Ureter (tissue), 1 donor: ENCODE data around the gene CCDC9B. TPM values are rescaled to one million over a fixed set of nuclear protein-coding genes. Genes with fewer than 3 reads are reported as not detected.
A peak's percentile ranks its signal among the peaks of the same experiment; 100 is the strongest.

Experiments used
- DNase-seq: peaks from one replicate; pipeline ENCODE4 v3.0.0-alpha.2; 2020; ENCODE audit warnings: low spot score
- total RNA-seq: library from RNA; stranded (reverse); gene quantifications from one replicate; pipeline ENCODE4 v1.2.4, GENCODE V29; 2023
- donor health status: DM: yes; HTN: yes; CAD: no.

The CCDC9B gene
- total RNA-seq, 1 donor from 2014 or later = 56.5 TPM

- DNase-seq = no peak
Observed at GRCh38 chr15:40365624-40366456, 25.1 kb upstream of the CCDC9B start.

- no peak for DNase-seq
Observed at GRCh38 chr15:40365016-40365415, 24.3 kb upstream of the CCDC9B start.

- no peak for DNase-seq
Observed at GRCh38 chr15:40364251-40364650, 23.5 kb upstream of the CCDC9B start.

- DNase-seq = no peak
Observed at GRCh38 chr15:40363611-40364010, 22.9 kb upstream of the CCDC9B start.

- no peak for DNase-seq
Observed at GRCh38 chr15:40361640-40362039, 20.9 kb upstream of the CCDC9B start.

DNA sequence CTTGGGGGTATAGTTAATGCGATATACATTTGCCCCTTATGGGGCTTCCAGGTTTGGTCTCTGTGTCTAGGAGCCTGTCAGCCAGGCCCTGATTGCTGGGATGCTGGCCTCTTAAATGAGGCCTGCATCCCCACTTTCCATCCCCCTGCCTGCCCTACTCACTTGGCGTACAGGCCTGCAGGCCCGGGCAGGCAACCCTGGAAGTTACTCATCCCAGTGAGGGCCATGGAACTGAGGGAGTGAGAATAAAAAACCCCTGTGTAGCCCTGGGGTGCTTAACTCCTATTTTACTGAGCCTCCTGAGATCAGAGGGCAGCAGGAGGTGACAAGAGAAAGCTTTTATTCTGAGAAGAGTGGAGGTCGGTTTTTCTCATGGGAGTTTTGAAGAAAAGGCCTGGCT is 19.3 kb upstream of the CCDC9B start:
- DNase-seq = no peak

DNA sequence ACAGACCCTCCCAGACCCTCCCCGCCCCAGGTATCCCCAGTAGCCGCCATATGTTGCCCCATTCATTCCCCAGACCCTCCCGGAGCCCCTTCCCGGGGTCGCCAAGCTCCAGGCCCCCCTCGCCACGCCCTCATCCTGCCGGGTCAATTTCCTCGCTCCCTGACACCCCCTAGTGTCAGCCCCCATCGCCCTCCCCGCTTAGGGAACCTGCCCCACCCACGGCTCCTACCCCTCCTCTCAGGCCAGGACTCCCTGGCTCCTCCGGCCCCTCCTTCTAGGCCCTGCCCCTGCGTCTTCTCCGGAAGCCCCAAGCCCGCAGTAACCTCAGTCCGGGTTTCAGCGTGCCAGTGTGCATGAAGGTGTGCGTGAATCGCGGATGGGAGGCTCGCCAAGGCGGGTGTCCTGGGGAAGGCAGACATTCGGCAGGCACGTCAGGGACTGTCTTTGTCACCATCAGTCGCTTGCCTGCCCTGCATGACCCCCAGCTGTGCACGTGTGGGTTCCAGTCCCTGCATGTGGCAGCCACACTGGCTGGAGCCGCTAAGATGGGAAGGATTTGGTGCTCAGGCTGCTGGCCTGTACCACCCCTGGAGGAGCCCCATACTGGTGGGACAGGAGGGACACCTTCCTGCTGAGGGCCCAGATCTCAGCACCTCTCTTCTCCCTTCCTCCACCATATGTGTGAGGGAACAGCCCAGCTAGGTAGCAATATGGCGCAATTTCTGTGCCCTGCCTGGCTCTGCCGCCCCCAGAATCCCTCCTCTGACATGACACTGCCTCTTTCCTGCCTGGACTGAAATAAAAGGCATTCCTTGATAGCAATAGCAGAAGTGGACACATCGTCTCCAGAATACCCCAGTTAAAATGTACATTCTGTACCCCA is 18.0 kb upstream of the CCDC9B start:
- DNase-seq = no peak

- peak; percentile 89 for DNase-seq
Observed at GRCh38 chr15:40357723-40358470, 17.2 kb upstream of the CCDC9B start, which contains the start of gene DISP2. Gene DISP2, plus strand, starts transcription at chr15:40358219. Its CDS starts 103 bp downstream, at chr15:40358322.

DNA sequence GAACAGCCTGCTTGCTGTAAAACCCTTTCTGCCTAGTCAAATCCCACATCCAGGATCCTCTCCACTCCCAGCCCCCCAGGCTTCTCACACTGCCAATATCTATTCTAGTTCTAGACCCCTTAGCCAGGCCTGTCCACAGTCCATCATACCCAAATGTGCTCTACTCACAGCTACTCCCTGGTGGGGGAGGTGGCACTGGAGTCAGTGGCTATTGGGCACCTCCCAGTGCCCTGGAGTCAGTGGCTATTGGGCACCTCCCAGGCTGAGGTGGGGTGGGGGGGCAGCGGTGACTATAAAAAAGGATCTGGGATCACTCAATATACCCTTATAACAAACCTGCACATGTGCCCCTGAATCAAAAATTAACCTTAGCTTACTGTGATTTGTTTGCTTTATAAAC is 16.5 kb upstream of the CCDC9B start:
- no peak for DNase-seq

DNA sequence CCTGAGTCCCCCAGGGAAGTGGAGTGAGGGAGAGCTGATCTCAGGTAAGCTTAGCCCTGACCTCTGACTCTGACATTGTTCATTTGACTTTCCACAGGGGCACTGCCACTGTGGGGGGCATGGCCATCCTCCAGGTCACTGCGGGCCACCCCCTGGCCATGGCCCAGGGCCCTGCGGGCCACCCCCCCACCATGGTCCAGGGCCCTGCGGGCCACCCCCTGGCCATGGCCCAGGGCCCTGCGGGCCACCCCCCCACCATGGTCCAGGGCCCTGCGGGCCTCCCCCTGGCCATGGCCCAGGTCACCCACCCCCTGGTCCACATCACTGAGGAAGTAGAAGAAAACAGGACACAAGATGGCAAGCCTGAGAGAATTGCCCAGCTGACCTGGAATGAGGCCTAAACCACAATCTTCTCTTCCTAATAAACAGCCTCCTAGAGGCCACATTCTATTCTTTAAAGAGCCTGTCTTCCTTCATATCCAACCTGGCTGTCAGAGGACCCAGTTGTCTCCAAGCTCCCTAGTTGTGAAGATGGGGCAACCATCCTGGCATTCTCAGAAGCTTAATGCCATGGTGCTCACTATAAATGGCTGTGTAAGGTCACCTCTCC is 15.3 kb upstream of the CCDC9B start:
- DNase-seq = no peak

- DNase-seq = no peak
Observed at GRCh38 chr15:40354408-40355171, 13.9 kb upstream of the CCDC9B start.

GRCh38 chr15:40353697-40354096 is 13.0 kb upstream of the CCDC9B start:
- no peak for DNase-seq

DNA sequence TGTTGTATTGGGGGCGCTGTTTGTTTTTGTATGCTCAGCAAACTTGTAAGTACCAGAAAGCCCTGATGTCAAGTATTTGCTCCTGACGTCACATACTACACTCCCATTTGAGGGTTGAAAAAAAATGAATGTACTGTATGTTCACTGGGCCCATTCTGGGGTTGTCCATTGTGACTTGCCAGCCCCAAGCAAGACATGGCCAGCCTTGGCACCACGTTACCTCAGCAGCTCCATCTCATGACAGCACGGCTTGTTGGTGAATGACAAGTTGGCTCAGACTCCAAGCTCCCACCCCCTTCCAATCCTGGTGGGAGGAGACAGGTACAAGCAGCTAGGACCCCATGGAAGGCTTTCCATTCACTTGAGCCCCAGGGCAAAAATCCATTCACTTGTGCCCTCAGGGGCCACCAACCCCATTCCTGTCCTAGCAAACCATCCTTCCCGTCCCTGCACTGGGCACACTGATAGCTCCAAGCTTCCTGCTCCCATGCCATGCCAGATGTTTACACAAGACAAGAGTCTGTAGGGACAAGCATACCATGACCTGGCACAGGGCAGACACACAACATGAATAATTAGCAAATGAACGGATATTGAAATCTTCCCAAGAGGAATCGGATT is 11.7 kb upstream of the CCDC9B start:
- DNase-seq = no peak

GRCh38 chr15:40349163-40349562 is 8.4 kb upstream of the CCDC9B start:
- no peak for DNase-seq

GRCh38 chr15:40348474-40348870 is 7.7 kb upstream of the CCDC9B start:
- DNase-seq = no peak

DNA sequence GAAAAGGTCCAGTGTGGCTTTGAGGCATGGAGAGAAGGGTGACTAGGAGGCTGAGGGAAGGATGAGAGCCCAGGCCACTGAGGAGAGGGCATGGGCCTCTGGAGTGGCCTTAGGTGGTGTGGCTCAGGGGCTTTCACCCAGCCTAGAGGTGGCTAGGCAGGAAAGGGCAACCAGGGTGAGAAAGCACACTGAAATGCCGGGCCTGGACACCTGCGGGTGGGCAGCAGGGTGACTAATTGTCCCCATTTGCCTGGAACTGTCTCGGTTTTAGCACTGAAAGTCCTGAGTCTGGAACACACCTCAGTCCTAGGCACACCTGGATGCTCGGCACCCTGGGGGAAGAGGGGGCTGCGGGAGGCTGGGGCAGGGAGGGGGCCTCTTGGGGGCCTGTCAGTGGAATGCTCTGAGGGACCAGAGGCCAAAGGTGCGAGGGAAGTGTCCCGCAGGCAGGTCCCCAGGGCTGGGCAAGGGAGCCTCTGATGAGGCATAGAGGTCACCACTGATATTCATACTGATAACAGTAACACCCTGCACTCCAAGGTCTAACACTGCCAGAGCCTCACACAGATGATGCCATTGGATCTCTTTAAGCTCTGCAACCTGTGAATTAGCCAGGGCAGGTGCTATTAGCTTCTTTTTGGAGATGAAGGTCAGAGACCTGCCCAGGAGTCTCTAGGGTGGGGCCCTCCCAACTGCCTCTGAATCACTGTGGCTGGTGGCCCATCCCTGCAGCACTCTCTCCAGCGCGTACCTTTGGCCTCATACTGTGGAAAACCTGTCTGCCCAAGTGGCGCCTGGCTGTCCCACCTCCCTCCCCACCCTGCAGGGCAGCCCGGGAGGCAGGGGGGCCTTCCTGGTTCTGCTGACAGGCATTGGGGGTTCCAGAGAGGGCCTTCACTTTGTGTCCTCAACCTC is 7.1 kb upstream of the CCDC9B start:
- no peak for DNase-seq

- DNase-seq = no peak
Observed at GRCh38 chr15:40346579-40347558, 6.1 kb upstream of the CCDC9B start.
